K562 (cell line): ENCODE measurements around the gene TAS1R3.

Source experiments
- NR2C2 ChIP-seq, 2 experiments: fragments of 200-800 bp in 1 of 2; sonication (Bioruptor generic) in 1 of 2; sonication (generic) in 1 of 2; formaldehyde crosslinking in 1 of 2; IDR thresholded peaks; 2 replicates each; pipeline versions ENCODE4 v1.6.1 to v1.8.0; 2016 to 2022; ENCODE audit warnings: mild to moderate bottlenecking in 1 of 2, missing compliant biosample characterization in 1 of 2, missing genetic modification characterization in 1 of 2, missing genetic modification reagents in 1 of 2
- RCOR1 ChIP-seq, 2 experiments: IDR thresholded peaks; 2 replicates each; pipeline ENCODE4 v1.6.1; 2012; ENCODE audit warnings: low read depth in 2 of 2, low read length in 2 of 2, borderline replicate concordance in 1 of 2, improper control_type of control experiment in 1 of 2
- RFX5 ChIP-seq: IDR thresholded peaks from 2 replicates; pipeline ENCODE4 v1.6.1; 2011; ENCODE audit warnings: low read depth, mild to moderate bottlenecking, improper control_type of control experiment, low read length
- ZBTB40 ChIP-seq, 2 experiments: fragments of 450-650 bp in 1 of 2; sonication (generic) in 1 of 2; formaldehyde crosslinking in 1 of 2; IDR thresholded peaks; 2 replicates each; pipeline versions ENCODE4 v1.7.1 to v1.9.0; 2016 to 2022; ENCODE audit warnings: inconsistent platforms in 1 of 2, mild to moderate bottlenecking in 1 of 2, missing genetic modification reagents in 1 of 2
- ZZZ3 ChIP-seq: fragments of 450-650 bp; IDR thresholded peaks from 2 replicates; pipeline ENCODE4 v1.6.1; 2016; ENCODE audit warnings: antibody characterized with exemption, mild to moderate bottlenecking, moderate library complexity
- TF ChIP-seq, protein P1 (sequence below), 3 experiments: IDR thresholded peaks in 2 of 3; conservative IDR thresholded peaks in 1 of 3; 2 replicates each; pipeline ENCODE4 v1.5.1; 2011 to 2012; ENCODE audit warnings: low read length in 3 of 3, mild to moderate bottlenecking in 3 of 3, control low read depth in 2 of 3, improper control_type of control experiment in 1 of 3, inconsistent platforms in 1 of 3, low read depth in 1 of 3, mixed read lengths in 1 of 3, moderate library complexity in 1 of 3; ENCODE audit not compliant: insufficient read depth in 2 of 3

DNA sequence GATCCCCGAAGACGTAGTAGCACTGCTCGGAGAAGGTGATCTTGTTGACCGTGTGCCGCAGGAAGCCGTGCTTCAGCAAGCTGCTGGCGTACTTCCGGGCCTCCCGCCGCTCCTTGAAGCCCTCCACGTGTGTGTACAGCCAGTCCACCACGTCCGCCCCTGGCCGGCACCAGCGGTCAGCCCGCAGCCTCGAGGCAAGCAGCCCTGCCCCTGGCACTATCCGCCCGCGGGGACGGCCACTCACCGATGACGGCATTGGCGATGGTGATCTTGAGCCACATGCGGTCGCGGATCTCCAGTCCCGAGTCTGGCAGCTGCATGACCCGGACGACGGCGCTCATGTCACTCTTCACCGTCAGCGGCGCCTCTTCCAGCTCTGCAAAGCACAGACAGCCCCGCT lies 7.2 kb downstream of the TAS1R3 start:
- TF ChIP-seq NR2C2 (CRISPR knock-in tag; IDR thresholded peaks at IDR 0.05) (no peak), NR2C2 (tag; IDR thresholded peaks at IDR 0.05) (no peak), RCOR1 (IDR thresholded peaks at IDR 0.05; ENCODE audit: borderline replicate concordance in 1 of 2, low read depth in 2 of 2, low read length in 2 of 2) (no peak), RFX5 (no peak), ZBTB40 (IDR thresholded peaks at IDR 0.05) (no peak), ZBTB40 (CRISPR knock-in tag; IDR thresholded peaks at IDR 0.05) (no peak), ZZZ3 (no peak)
- TF ChIP-seq, protein P1, sequence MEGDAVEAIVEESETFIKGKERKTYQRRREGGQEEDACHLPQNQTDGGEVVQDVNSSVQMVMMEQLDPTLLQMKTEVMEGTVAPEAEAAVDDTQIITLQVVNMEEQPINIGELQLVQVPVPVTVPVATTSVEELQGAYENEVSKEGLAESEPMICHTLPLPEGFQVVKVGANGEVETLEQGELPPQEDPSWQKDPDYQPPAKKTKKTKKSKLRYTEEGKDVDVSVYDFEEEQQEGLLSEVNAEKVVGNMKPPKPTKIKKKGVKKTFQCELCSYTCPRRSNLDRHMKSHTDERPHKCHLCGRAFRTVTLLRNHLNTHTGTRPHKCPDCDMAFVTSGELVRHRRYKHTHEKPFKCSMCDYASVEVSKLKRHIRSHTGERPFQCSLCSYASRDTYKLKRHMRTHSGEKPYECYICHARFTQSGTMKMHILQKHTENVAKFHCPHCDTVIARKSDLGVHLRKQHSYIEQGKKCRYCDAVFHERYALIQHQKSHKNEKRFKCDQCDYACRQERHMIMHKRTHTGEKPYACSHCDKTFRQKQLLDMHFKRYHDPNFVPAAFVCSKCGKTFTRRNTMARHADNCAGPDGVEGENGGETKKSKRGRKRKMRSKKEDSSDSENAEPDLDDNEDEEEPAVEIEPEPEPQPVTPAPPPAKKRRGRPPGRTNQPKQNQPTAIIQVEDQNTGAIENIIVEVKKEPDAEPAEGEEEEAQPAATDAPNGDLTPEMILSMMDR (IDR thresholded peaks at IDR 0.05 in 2 of 3, conservative IDR thresholded peaks at IDR 0.05 in 1 of 3; ENCODE audit: insufficient read depth in 2 of 3, low read depth in 1 of 3, low read length in 3 of 3), result no peak
